ACC112 (cell line): ENCODE data around the gene KIFBP.

Experiments
- H2AFZ ChIP-seq: fragments of 200-600 bp; sonication (generic); one replicate; pipeline ENCODE4 v1.6.0; 2017; ENCODE audit warnings: antibody characterized with exemption, low read length; ENCODE audit not compliant: unreplicated experiment
- H3K27ac ChIP-seq: fragments of 200-600 bp; sonication (generic); 2 replicates; pipeline ENCODE4 v1.5.1; 2014; ENCODE audit warnings: low read depth, mild to moderate bottlenecking, antibody characterized with exemption, low read length, moderate library complexity
- H3K27me3 ChIP-seq: fragments of 200-600 bp; sonication (generic); 2 replicates; pipeline ENCODE4 v1.6.1; 2014; ENCODE audit warnings: mild to moderate bottlenecking, antibody characterized with exemption, low read length, moderate library complexity, mixed read lengths; ENCODE audit not compliant: insufficient read depth
- H3K36me3 ChIP-seq: fragments of 200-600 bp; sonication (generic); 2 replicates; pipeline ENCODE4 v1.6.1; 2016; ENCODE audit warnings: mild to moderate bottlenecking, antibody characterized with exemption, low read length, moderate library complexity, mixed read lengths; ENCODE audit not compliant: insufficient read depth
- H3K4me1 ChIP-seq: fragments of 200-600 bp; sonication (generic); one replicate; pipeline ENCODE4 v1.6.1; 2016; ENCODE audit warnings: low read length, mixed read lengths; ENCODE audit not compliant: insufficient read depth, unreplicated experiment, control insufficient read depth
- H3K4me3 ChIP-seq: fragments of 200-600 bp; sonication (generic); 2 replicates; pipeline ENCODE4 v1.5.1; 2014; ENCODE audit warnings: mild to moderate bottlenecking, low read depth, low read length
- H3K79me2 ChIP-seq: fragments of 200-600 bp; sonication (generic); one replicate; pipeline ENCODE4 v1.6.0; 2016; ENCODE audit warnings: low read length; ENCODE audit not compliant: control insufficient read depth, unreplicated experiment, insufficient read depth

Gene KIFBP

DNA sequence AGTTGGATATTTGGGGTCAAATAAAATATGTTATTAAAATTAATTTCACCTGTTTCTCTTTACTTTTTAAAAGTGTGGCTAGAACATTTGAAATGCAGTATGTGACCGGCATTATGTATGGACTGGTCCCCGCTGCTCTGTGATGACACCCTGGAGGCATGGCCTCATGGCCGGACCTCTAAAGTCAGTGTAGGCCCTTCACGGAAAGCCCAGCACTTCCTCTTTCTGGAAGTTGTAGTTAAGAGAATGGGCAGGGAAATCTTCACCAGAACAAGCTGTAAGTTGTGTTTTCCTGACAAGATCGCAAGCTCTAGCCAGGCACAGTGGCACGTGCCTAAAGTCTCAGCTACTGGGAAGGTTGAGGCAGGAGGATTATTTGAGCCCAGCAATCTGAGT is 61.0 kb downstream of the KIFBP start:
- no peak overlapping the region for H3K27ac ChIP-seq
- no peaks in the 10 kb centered on the region for H3K79me2 ChIP-seq
- no peak overlapping the region for H2AFZ ChIP-seq
- no peak overlapping the region for H3K4me3 ChIP-seq
- H3K27me3 ChIP-seq, result no peaks in the 10 kb centered on the region
- no peaks in the 10 kb centered on the region for H3K4me1 ChIP-seq
- no peaks in the 10 kb centered on the region for H3K36me3 ChIP-seq

DNA sequence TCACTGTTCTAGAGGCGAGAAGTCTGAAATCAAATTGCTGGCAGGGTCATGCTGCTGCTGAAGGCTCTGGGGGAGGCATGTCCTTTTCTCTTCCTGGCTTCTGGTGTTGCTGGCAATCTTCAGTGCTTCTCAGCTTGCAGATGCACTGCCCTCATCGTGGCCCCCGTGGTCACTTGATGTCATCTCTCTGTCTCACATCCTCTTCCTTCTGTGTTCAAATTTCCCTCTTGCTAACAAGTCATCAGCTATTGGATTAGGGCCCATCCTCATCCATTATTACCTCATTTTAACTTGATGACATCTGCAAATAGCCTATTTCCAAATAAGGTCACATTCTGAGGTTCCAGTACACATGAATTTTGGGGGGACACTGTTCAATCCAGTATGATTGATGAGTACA is 62.7 kb downstream of the KIFBP start:
- H3K27me3 ChIP-seq, result no peaks in the 10 kb centered on the region
- no peak overlapping the region for H3K27ac ChIP-seq
- H2AFZ ChIP-seq, result no peak overlapping the region
- no peak overlapping the region for H3K4me3 ChIP-seq
- H3K4me1 ChIP-seq, result peaks cover 10% of the 10 kb centered on the region
- no peaks in the 10 kb centered on the region for H3K36me3 ChIP-seq
- no peaks in the 10 kb centered on the region for H3K79me2 ChIP-seq

DNA sequence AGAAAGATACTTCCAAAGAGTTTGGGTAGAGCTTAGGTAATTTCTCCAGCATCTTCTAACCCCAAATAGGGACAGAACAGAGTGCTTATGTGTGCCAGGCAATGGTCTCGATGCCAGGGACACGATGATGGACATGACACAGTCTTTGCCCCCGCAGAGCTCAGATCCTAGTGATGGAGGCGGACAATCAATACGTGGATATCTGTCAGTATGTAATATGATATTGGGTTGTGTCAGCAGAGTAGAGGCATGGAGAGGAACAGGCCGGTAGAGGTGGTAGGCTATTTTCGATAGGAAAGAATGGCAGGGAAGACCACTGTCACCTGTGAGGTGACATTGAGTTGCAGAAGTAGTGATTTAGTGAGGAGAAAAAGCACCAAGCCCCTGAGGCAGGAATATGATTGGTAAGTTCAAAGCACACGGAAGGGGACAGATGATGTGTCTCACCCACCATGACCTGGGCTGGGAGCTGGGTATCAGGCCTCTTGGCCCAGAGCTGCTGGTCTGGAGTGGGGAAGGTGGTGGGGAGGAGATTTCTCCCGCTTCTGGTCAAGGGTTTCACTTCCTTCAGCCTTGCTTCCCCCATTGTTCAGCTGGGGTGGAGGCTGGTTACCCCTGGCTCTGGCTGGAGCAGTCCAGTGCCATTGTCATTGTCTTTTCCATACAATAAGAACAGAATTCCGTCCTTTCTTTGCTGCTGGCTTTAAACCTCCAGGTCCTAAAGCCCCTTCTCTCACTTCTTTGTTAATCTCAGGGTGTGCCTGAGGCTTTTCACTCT is 63.3 kb downstream of the KIFBP start:
- Histone ChIP-seq H2AFZ (no peak overlapping the region), H3K27me3 (no peaks in the 10 kb centered on the region), H3K79me2 (no peaks in the 10 kb centered on the region), H3K4me3 (no peak overlapping the region), H3K4me1 (peaks cover 16% of the 10 kb centered on the region), H3K36me3 (no peaks in the 10 kb centered on the region), H3K27ac (no peak overlapping the region)

- Histone ChIP-seq H3K27ac (no peak overlapping the region), H3K36me3 (no peaks in the 10 kb centered on the region), H2AFZ (no peak overlapping the region), H3K4me3 (no peak overlapping the region), H3K27me3 (no peaks in the 10 kb centered on the region), H3K4me1 (peaks cover 23% of the 10 kb centered on the region), H3K79me2 (no peaks in the 10 kb centered on the region)
Measured at GRCh38 chr10:69052736-69053135, 64.1 kb downstream of the KIFBP start.

DNA sequence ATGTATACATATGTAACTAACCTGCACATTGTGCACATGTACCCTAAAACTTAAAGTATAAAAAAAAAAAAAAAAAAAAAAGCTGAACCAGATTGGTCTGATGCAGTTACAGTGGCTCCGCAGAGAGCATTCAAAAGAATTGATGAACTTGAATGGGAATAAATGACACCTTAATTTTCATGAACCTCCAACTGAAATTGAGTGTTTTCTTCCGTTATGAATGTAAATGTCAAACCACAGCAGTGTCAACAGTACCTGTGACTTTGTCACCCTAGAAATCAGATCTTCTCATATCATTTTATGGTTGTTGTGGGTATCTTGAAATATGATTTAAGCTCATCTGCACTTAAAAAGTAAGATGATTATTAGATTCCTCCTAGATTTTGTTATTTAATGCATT is 66.6 kb downstream of the KIFBP start:
- Histone ChIP-seq H3K27ac (no peak overlapping the region), H2AFZ (no peak overlapping the region), H3K27me3 (no peaks in the 10 kb centered on the region), H3K79me2 (no peaks in the 10 kb centered on the region), H3K36me3 (no peaks in the 10 kb centered on the region), H3K4me1 (peaks cover 31% of the 10 kb centered on the region), H3K4me3 (no peak overlapping the region)

GRCh38 chr10:69056129-69056528 is 67.5 kb downstream of the KIFBP start:
- no peaks in the 10 kb centered on the region for H3K27me3 ChIP-seq
- peak overlapping the region; percentile 41 for H3K27ac ChIP-seq
- H2AFZ ChIP-seq, result no peak overlapping the region
- no peaks in the 10 kb centered on the region for H3K36me3 ChIP-seq
- no peak overlapping the region for H3K4me3 ChIP-seq
- no peaks in the 10 kb centered on the region for H3K79me2 ChIP-seq
- H3K4me1 ChIP-seq, result peaks cover 39% of the 10 kb centered on the region

DNA sequence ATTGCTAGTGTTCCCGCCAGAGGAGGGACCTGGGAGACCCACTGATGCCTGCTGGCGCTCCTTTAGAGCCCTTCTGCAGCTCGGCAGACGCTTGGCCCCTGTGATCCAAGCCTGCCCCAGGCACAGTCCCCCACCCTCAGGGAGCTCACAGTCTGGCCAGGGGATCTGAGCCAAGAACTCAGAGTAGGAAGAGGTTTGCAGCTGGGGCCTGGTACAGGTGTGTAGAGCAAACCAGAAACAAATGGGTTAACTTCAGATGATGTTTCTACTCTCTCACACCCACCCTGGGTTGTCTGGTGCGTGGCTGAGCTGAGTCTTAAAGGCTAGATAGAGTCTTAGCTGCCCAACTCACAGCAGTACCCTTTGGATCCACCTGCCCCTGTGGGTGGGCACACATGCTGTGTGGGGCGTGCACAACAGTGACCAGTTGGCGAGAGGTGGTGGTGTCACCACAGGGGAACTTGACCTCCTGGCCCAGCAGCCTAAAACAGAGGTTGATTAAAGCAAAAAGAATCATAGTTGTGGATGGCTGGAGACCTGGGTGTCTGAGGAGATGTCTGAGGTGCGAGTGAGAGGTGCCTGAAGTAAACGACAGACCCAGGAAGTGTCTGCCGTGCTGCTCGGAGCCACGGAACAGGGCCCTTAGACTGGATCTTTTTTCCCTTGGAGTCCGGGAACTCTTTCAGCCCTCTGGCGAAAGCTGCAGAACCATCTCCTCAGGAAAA is 68.1 kb downstream of the KIFBP start:
- Histone ChIP-seq H3K4me3 (no peak overlapping the region), H3K79me2 (no peaks in the 10 kb centered on the region), H3K27ac (peak overlapping the region; percentile 79), H2AFZ (no peak overlapping the region), H3K27me3 (no peaks in the 10 kb centered on the region), H3K4me1 (peaks cover 41% of the 10 kb centered on the region), H3K36me3 (no peaks in the 10 kb centered on the region)

DNA sequence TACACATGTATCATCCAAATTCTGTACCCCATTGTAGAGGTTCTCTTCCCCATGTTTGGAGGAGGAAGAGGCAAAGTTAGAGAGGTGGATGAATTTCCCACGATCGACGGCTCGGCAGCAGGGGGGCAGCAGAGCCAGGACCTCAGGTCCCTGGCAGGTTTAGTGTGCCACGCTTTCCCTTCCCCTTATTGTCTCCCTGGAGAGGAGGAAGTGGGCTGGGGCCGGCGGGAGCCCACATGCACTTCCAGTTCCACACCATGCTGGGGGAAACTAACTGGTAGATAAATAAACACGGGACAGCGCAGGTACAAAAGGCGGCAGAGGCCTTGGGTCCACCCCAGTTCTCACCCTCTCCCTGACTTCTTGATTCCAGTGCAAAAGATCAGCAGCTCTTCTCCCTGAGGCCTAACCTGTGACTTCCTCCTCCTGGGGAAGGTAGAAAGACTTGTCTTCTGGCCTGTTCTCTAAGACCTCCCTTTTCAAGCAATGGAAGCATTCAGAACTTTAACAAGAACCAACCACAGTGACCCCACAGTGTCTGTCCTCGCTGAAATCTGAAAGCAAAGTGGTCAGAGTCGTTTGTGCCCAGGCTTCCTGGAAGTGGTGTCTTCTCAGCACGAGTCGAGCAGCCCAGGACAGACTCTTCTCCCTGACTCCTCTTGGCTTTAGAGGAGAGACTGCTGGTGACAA is 68.8 kb downstream of the KIFBP start:
- Histone ChIP-seq H3K27me3 (no peaks in the 10 kb centered on the region), H3K4me3 (no peak overlapping the region), H2AFZ (peak overlapping the region; percentile 30), H3K36me3 (no peaks in the 10 kb centered on the region), H3K4me1 (peaks cover 48% of the 10 kb centered on the region), H3K27ac (peak overlapping the region; percentile 79), H3K79me2 (no peaks in the 10 kb centered on the region)

DNA sequence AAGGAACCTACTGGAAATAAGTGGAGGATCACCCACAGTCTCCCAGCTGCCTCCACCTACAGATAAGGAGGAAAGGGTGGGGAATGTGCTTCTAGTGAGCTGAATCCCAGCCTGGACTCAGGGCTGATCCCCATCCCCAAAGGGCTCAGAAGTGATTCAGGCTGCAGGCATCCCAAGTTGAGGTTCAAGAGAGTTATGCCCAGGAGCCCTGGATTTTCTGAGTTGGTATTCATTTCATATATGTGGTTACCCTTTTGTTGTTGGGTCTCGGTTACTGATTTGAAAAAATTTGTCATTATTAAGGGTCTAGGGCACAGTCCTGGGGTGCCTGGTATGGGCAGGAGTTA is 69.3 kb downstream of the KIFBP start:
- no peaks in the 10 kb centered on the region for H3K79me2 ChIP-seq
- peak overlapping the region; percentile 71 for H2AFZ ChIP-seq
- no peaks in the 10 kb centered on the region for H3K36me3 ChIP-seq
- no peaks in the 10 kb centered on the region for H3K27me3 ChIP-seq
- peaks cover 53% of the 10 kb centered on the region for H3K4me1 ChIP-seq
- H3K4me3 ChIP-seq, result no peak overlapping the region
- peak overlapping the region; percentile 79 for H3K27ac ChIP-seq

GRCh38 chr10:69060127-69060798 is 71.7 kb downstream of the KIFBP start:
- Histone ChIP-seq H3K4me3 (no peak overlapping the region), H3K79me2 (no peaks in the 10 kb centered on the region), H3K36me3 (no peaks in the 10 kb centered on the region), H3K27ac (peak overlapping the region; percentile 97), H3K27me3 (no peaks in the 10 kb centered on the region), H3K4me1 (peaks cover 73% of the 10 kb centered on the region), H2AFZ (no peak overlapping the region)
